SK-N-SH treated with all-trans-retinoic acid at 6 μM for 48 hours (cell line): ENCODE results near the gene FAM9B.

Source experiments
- ATAC-seq: fragments of 200-7000 bp; cut with Tn5 transposase; 3 replicates; pipeline ENCODE4 v1.9.1; 2020; ENCODE audit warnings: mild to moderate bottlenecking, moderate library complexity
- ARNTL ChIP-seq: fragments of 450-650 bp; formaldehyde crosslinking; IDR thresholded peaks from 2 replicates; pipeline ENCODE4 v1.5.0; 2020; ENCODE audit warnings: low read depth, mild to moderate bottlenecking, moderate library complexity, borderline replicate concordance
- CREB5 ChIP-seq: fragments of 250-450 bp; sonication (Bioruptor Pico); IDR thresholded peaks from 2 replicates; pipeline ENCODE4 v1.5.1; 2020; ENCODE audit warnings: low read depth, mild to moderate bottlenecking, moderate library complexity
- CSDC2 ChIP-seq: fragments of 250-450 bp; sonication (Bioruptor Pico); IDR thresholded peaks from 2 replicates; pipeline ENCODE4 v1.5.0; 2020; ENCODE audit warnings: mild to moderate bottlenecking, moderate library complexity
- CSRNP3 ChIP-seq: fragments of 250-450 bp; sonication (Bioruptor Pico); IDR thresholded peaks from 2 replicates; pipeline ENCODE4 v1.5.1; 2021; ENCODE audit warnings: mild to moderate bottlenecking, moderate library complexity
- ESRRG ChIP-seq: fragments of 250-450 bp; sonication (Bioruptor Pico); IDR thresholded peaks from 2 replicates; pipeline ENCODE4 v1.6.1; 2021; ENCODE audit warnings: mild to moderate bottlenecking
- OSR1 ChIP-seq: fragments of 250-450 bp; sonication (Bioruptor Pico); IDR thresholded peaks from 2 replicates; pipeline ENCODE4 v1.8.0; 2022; ENCODE audit warnings: moderate library complexity, mild to moderate bottlenecking, inconsistent platforms
- PATZ1 ChIP-seq: fragments of 250-450 bp; sonication (Bioruptor Pico); IDR thresholded peaks from 2 replicates; pipeline ENCODE4 v1.8.0; 2020; ENCODE audit warnings: mild to moderate bottlenecking, moderate library complexity, borderline replicate concordance
- POU6F1 ChIP-seq: fragments of 250-450 bp; sonication (Bioruptor Pico); IDR thresholded peaks from 2 replicates; pipeline ENCODE4 v1.8.0; 2021; ENCODE audit warnings: low read depth, mild to moderate bottlenecking, moderate library complexity, borderline replicate concordance
- PPARA ChIP-seq: fragments of 250-450 bp; sonication (Bioruptor Pico); IDR thresholded peaks from 2 replicates; pipeline ENCODE4 v1.5.0; 2020; ENCODE audit warnings: mild to moderate bottlenecking, borderline replicate concordance
- RARB ChIP-seq: fragments of 250-450 bp; sonication (Bioruptor Pico); IDR thresholded peaks from 2 replicates; pipeline ENCODE4 v1.8.0; 2021; ENCODE audit warnings: mild to moderate bottlenecking, moderate library complexity
- SNAI2 ChIP-seq: fragments of 250-450 bp; sonication (Bioruptor Pico); IDR thresholded peaks from 2 replicates; pipeline ENCODE4 v1.5.0; 2020; ENCODE audit warnings: mild to moderate bottlenecking, moderate library complexity
- TCF4 ChIP-seq: fragments of 250-450 bp; sonication (Bioruptor Pico); IDR thresholded peaks from 2 replicates; pipeline ENCODE4 v1.8.0; 2021; ENCODE audit warnings: mild to moderate bottlenecking, moderate library complexity, borderline replicate concordance
- TOX ChIP-seq: fragments of 250-450 bp; sonication (Bioruptor Pico); IDR thresholded peaks from 2 replicates; pipeline ENCODE4 v1.8.0; 2021; ENCODE audit warnings: mild to moderate bottlenecking, moderate library complexity, borderline replicate concordance
- TSHZ2 ChIP-seq: fragments of 250-450 bp; sonication (Bioruptor Pico); IDR thresholded peaks from 2 replicates; pipeline ENCODE4 v1.5.0; 2020; ENCODE audit warnings: mild to moderate bottlenecking, moderate library complexity
- ZC3H10 ChIP-seq: fragments of 250-450 bp; sonication (Bioruptor Pico); IDR thresholded peaks from 2 replicates; pipeline ENCODE4 v1.5.1; 2021; ENCODE audit warnings: mild to moderate bottlenecking, moderate library complexity
- ZFP3 ChIP-seq: fragments of 250-450 bp; sonication (Bioruptor Pico); IDR thresholded peaks from 2 replicates; pipeline ENCODE4 v1.5.0; 2020; ENCODE audit warnings: mild to moderate bottlenecking, moderate library complexity
- ZFP30 ChIP-seq: fragments of 450-650 bp; formaldehyde crosslinking; IDR thresholded peaks from 2 replicates; pipeline ENCODE4 v1.5.0; 2022; ENCODE audit warnings: mild to moderate bottlenecking, moderate library complexity
- ZNF565 ChIP-seq: fragments of 450-650 bp; formaldehyde crosslinking; conservative IDR thresholded peaks from 2 replicates; pipeline ENCODE4 v1.5.0; 2020; ENCODE audit warnings: low read depth, mild to moderate bottlenecking, moderate library complexity
- ZNF70 ChIP-seq: fragments of 450-650 bp; formaldehyde crosslinking; IDR thresholded peaks from 2 replicates; pipeline ENCODE4 v1.5.0; 2020; ENCODE audit warnings: mild to moderate bottlenecking, moderate library complexity
- ZNF8 ChIP-seq: fragments of 450-650 bp; formaldehyde crosslinking; IDR thresholded peaks from 2 replicates; pipeline ENCODE4 v1.5.0; 2020; ENCODE audit warnings: mild to moderate bottlenecking, moderate library complexity

FAM9B gene

GRCh38 chrX:9038244-9038643 is 4.3 kb upstream of the FAM9B start:
- TF ChIP-seq PPARA (CRISPR knock-in tag), result no peak
- no peak for TF ChIP-seq ZFP30
- no peak for TF ChIP-seq SNAI2 (CRISPR knock-in tag)
- no peak for TF ChIP-seq CSRNP3 (CRISPR knock-in tag)
- no peak for TF ChIP-seq ZNF565 (CRISPR knock-in tag)
- TF ChIP-seq TOX (CRISPR knock-in tag), result no peak
- no peak for TF ChIP-seq TCF4
- TF ChIP-seq RARB (CRISPR knock-in tag), result no peak
- TF ChIP-seq POU6F1 (CRISPR knock-in tag), result no peak
- no peak for TF ChIP-seq PATZ1
- TF ChIP-seq ESRRG (CRISPR knock-in tag), result no peak
- no peak for TF ChIP-seq ZFP3 (CRISPR knock-in tag)
- TF ChIP-seq OSR1 (CRISPR knock-in tag), result no peak
- no peak for TF ChIP-seq ZC3H10 (CRISPR knock-in tag)
- TF ChIP-seq ZNF70 (CRISPR knock-in tag), result no peak
- ATAC-seq, result no peak

- TF ChIP-seq ARNTL (CRISPR knock-in tag), result no peak
- TF ChIP-seq POU6F1 (CRISPR knock-in tag), result no peak
- no peak for TF ChIP-seq PPARA (CRISPR knock-in tag)
- TF ChIP-seq CSDC2 (CRISPR knock-in tag), result no peak
- ATAC-seq, result no peak
These were observed 3.4 kb upstream of the FAM9B start for GRCh38 chrX:9037296-9037695.

GRCh38 chrX:9033586-9033985 is 341 bp downstream of the FAM9B start:
- no peak for TF ChIP-seq ARNTL (CRISPR knock-in tag)
- no peak for TF ChIP-seq ESRRG (CRISPR knock-in tag)
- TF ChIP-seq CREB5, result no peak
- TF ChIP-seq ZNF8 (CRISPR knock-in tag), result no peak
- no peak for TF ChIP-seq CSRNP3 (CRISPR knock-in tag)
- TF ChIP-seq TCF4, result no peak
- no peak for ATAC-seq

- TF ChIP-seq TSHZ2 (CRISPR knock-in tag) (no peak), TOX (CRISPR knock-in tag) (no peak), CREB5 (no peak), SNAI2 (CRISPR knock-in tag) (no peak)
- no peak for ATAC-seq
These were observed 748 bp downstream of the FAM9B start for GRCh38 chrX:9033179-9033578.
